ENCODE data around the gene FGFR3. TPM values are rescaled to one million over a fixed set of nuclear protein-coding genes. Genes with fewer than 3 reads are reported as not detected.

The FGFR3 gene
- total RNA-seq, 1 experiment from 2014 or later: 8.2 TPM

GRCh38 chr4:1801286-1801958, 8.3 kb downstream of the FGFR3 start:
- Histone ChIP-seq H3K4me1 (ENCODE audit: control insufficient read depth, insufficient read depth, low read length) (no peaks in the 10 kb centered on the region), H3K27me3 (ENCODE audit: control insufficient read depth, insufficient read depth, low read length) (no peaks in the 10 kb centered on the region), H3K9me3 (ENCODE audit: control insufficient read depth, insufficient read depth, low read depth, low read length) (no peaks in the 10 kb centered on the region), H3K4me3 (ENCODE audit: low read depth in 2 of 2, low read length in 2 of 2) (no peak overlapping the region), H3K27ac (ENCODE audit: low read length) (no peak overlapping the region), H3K36me3 (ENCODE audit: control insufficient read depth, insufficient read depth, low read length) (no peaks in the 10 kb centered on the region)
- ChIA-PET CTCF (no interaction called here), POLR2A (no interaction called here)
- intact Hi-C loops (cut with micrococcal nuclease; ENCODE audit: unreplicated experiment): no loop called here
- TF ChIP-seq REST (IDR thresholded peaks at IDR 0.05; ENCODE audit: insufficient read depth in 1 of 2, low read depth in 2 of 2, low read length in 1 of 2): no peak
- in situ Hi-C loops (cut with HindIII; ENCODE audit: low pct_unique_long_range_greater_than_20kb, low sequenced_read_pairs): no loop called here
- DNase-seq (ENCODE audit: low read depth, low spot score) (no peak), ATAC-seq (no peak)
- no TSS peak for BruUV-seq (replicated peaks)

GRCh38 chr4:1802151-1802715, 9.1 kb downstream of the FGFR3 start:
- no TSS peak for BruUV-seq (replicated peaks)
- TF ChIP-seq TCF7L2 (IDR thresholded peaks at IDR 0.05; ENCODE audit: low read depth, low read length) (no peak), CTCF (IDR thresholded peaks at IDR 0.05) (no peak), SIN3A (IDR thresholded peaks at IDR 0.05; ENCODE audit: borderline replicate concordance, insufficient read depth, low read depth, low read length) (no peak), POLR2AphosphoS5 (IDR thresholded peaks at IDR 0.05; ENCODE audit: low read depth, low read length) (no peak), REST (IDR thresholded peaks at IDR 0.05; ENCODE audit: insufficient read depth in 1 of 2, low read depth in 2 of 2, low read length in 1 of 2) (no peak)
- ChIA-PET POLR2A (no interaction called here), CTCF (no interaction called here)
- in situ Hi-C loops (cut with HindIII; ENCODE audit: low pct_unique_long_range_greater_than_20kb, low sequenced_read_pairs): no loop called here
- H3K36me3 ChIP-seq (ENCODE audit: control insufficient read depth, insufficient read depth, low read length): no peaks in the 10 kb centered on the region
- no peak overlapping the region for H3K27ac ChIP-seq (ENCODE audit: low read length)
- no peaks in the 10 kb centered on the region for H3K4me1 ChIP-seq (ENCODE audit: control insufficient read depth, insufficient read depth, low read length)
- no peak for ATAC-seq
- H3K9me3 ChIP-seq (ENCODE audit: control insufficient read depth, insufficient read depth, low read depth, low read length): no peaks in the 10 kb centered on the region
- intact Hi-C loops (cut with micrococcal nuclease; ENCODE audit: unreplicated experiment): no loop called here
- DNase-seq (ENCODE audit: low read depth, low spot score): no peak
- H3K27me3 ChIP-seq (ENCODE audit: control insufficient read depth, insufficient read depth, low read length): no peaks in the 10 kb centered on the region
- no peak overlapping the region for H3K4me3 ChIP-seq (ENCODE audit: low read depth in 2 of 2, low read length in 2 of 2)
